Stimulated activated naive B cell treated with anti-CD40 and anti-IgM and Interleukin-4, amounts not matched to agents 10 μg/mL and 1 μg/mL and 100 μg/mL, for 72 hours (primary cell): ENCODE data around the gene ANG.
"Not testable (repeated sequence)": the region's sequence is repeated elsewhere in the genome, so short reads cannot be mapped to it uniquely, and the experiment has no call there.

ENCODE experiments used
- ATAC-seq, 2 donors: fragments of 150-1000 bp; cut with Tn5 transposase; replicated peaks; 2 replicates each; pipeline ENCODE4 v1.10.0; 2021; ENCODE audit warnings: moderate library complexity in 1 of 2
- DNase-seq: peaks from one replicate; pipeline ENCODE4 v3.0.0; 2021
- H3K27ac Mint-ChIP-seq: one replicate; pipeline ENCODE4 v1.8.0; 2022; ENCODE audit warnings: mild to moderate bottlenecking, mixed read lengths
- H3K27me3 Mint-ChIP-seq, 2 donors: one replicate each; pipeline ENCODE4 v1.8.0; 2022; ENCODE audit warnings: mixed read lengths in 2 of 2
- H3K36me3 Mint-ChIP-seq, 2 donors: one replicate each; pipeline ENCODE4 v1.8.0; 2022; ENCODE audit warnings: mixed read lengths in 2 of 2, mild to moderate bottlenecking in 1 of 2
- H3K4me1 Mint-ChIP-seq, 2 donors: one replicate each; pipeline ENCODE4 v1.8.0; 2022; ENCODE audit warnings: mixed read lengths in 2 of 2, mild to moderate bottlenecking in 1 of 2
- H3K4me3 Mint-ChIP-seq, 2 donors: one replicate each; pipeline ENCODE4 v1.8.0; 2022; ENCODE audit warnings: mild to moderate bottlenecking in 2 of 2, mixed read lengths in 2 of 2, moderate library complexity in 1 of 2
- H3K9me3 Mint-ChIP-seq, 2 donors: one replicate each; pipeline ENCODE4 v1.8.0; 2022; ENCODE audit warnings: mixed read lengths in 2 of 2, mild to moderate bottlenecking in 1 of 2

ANG gene

GRCh38 chr14:20688167-20688839 is at the start of gene ANG:
Gene ANG (plus strand): TSS chr14:20688764. CDS start chr14:20693565, 4,801 bp downstream.
- H3K36me3 Mint-ChIP-seq: no peaks in the 10 kb centered on the region
- ATAC-seq (no peak), DNase-seq (no peak)
- H3K9me3 Mint-ChIP-seq: no peaks in the 10 kb centered on the region
- H3K4me1 Mint-ChIP-seq: peaks cover 7 to 9% of the 10 kb centered on the region in 2 donors
- H3K27me3 Mint-ChIP-seq: no peaks in the 10 kb centered on the region
- no peak within 1 kb of the TSS for H3K27ac Mint-ChIP-seq
- no peak within 1 kb of the TSS for H3K4me3 Mint-ChIP-seq

- Mint-ChIP-seq H3K9me3 (no peaks in the 10 kb centered on the region), H3K4me3 (no peak within 1 kb of the TSS), H3K27me3 (peaks cover 39 to 49% of the 10 kb centered on the region in 2 donors), H3K4me1 (no peaks in the 10 kb centered on the region), H3K36me3 (no peaks in the 10 kb centered on the region), H3K27ac (no peak within 1 kb of the TSS)
- DNase-seq (no peak), ATAC-seq (no peak)
Measured at GRCh38 chr14:20641591-20641990, 47.0 kb upstream of the ANG start, which contains the start of gene OR6S1. Gene OR6S1 (minus strand): TSS chr14:20641691. CDS start chr14:20641691, 0 bp downstream.

- Mint-ChIP-seq H3K27ac (no peak overlapping the region), H3K36me3 (no peaks in the 10 kb centered on the region), H3K9me3 (no peaks in the 10 kb centered on the region), H3K27me3 (peaks cover 39 to 46% of the 10 kb centered on the region in 2 donors), H3K4me1 (no peaks in the 10 kb centered on the region), H3K4me3 (no peak overlapping the region)
- ATAC-seq (no peak), DNase-seq (no peak)
Measured at GRCh38 chr14:20642182-20642581, 46.4 kb upstream of the ANG start.

- not testable (repeated sequence) for DNase-seq, H3K4me3 Mint-ChIP-seq, H3K36me3 Mint-ChIP-seq, H3K27ac Mint-ChIP-seq, H3K9me3 Mint-ChIP-seq, H3K4me1 Mint-ChIP-seq, ATAC-seq
- H3K27me3 Mint-ChIP-seq: peaks cover 39 to 46% of the 10 kb centered on the region in 2 donors
Measured at GRCh38 chr14:20642755-20643154, 45.8 kb upstream of the ANG start.

- H3K36me3 Mint-ChIP-seq: no peaks in the 10 kb centered on the region
- H3K27ac Mint-ChIP-seq: no peak overlapping the region
- H3K4me1 Mint-ChIP-seq: no peaks in the 10 kb centered on the region
- peaks cover 39 to 54% of the 10 kb centered on the region in 2 donors for H3K27me3 Mint-ChIP-seq
- no peaks in the 10 kb centered on the region for H3K9me3 Mint-ChIP-seq
- H3K4me3 Mint-ChIP-seq: no peak overlapping the region
- DNase-seq (no peak), ATAC-seq (no peak)
Measured at GRCh38 chr14:20644520-20644919, 44.0 kb upstream of the ANG start.

- Mint-ChIP-seq H3K9me3 (no peaks in the 10 kb centered on the region), H3K27me3 (peaks cover 39 to 56% of the 10 kb centered on the region in 2 donors)
- ATAC-seq: no peak
Measured at GRCh38 chr14:20645481-20645880, 43.1 kb upstream of the ANG start.

GRCh38 chr14:20652996-20653975 is 35.3 kb upstream of the ANG start:
- ATAC-seq: peak; percentile 67 to 80
- peak overlapping the region; percentile 82 for H3K27ac Mint-ChIP-seq
- peaks cover 53 to 69% of the 10 kb centered on the region in 2 donors for H3K27me3 Mint-ChIP-seq
- no peaks in the 10 kb centered on the region for H3K36me3 Mint-ChIP-seq
- peaks cover 19 to 20% of the 10 kb centered on the region in 2 donors for H3K4me1 Mint-ChIP-seq
- peak overlapping the region; percentile 35 to 69 for H3K4me3 Mint-ChIP-seq
- DNase-seq: peak; percentile 45
- no peaks in the 10 kb centered on the region for H3K9me3 Mint-ChIP-seq

More at GRCh38 chr14:20645481-20645880, 43.1 kb upstream of the ANG start:
- Mint-ChIP-seq H3K4me1 (no peaks in the 10 kb centered on the region), H3K4me3 (no peak overlapping the region), H3K27ac (no peak overlapping the region), H3K36me3 (no peaks in the 10 kb centered on the region)
- no peak for DNase-seq

- Mint-ChIP-seq H3K9me3 (no peaks in the 10 kb centered on the region), H3K4me3 (no peak overlapping the region), H3K27ac (no peak overlapping the region), H3K27me3 (peaks cover 65 to 72% of the 10 kb centered on the region in 2 donors), H3K36me3 (no peaks in the 10 kb centered on the region), H3K4me1 (peaks cover 19 to 20% of the 10 kb centered on the region in 2 donors)
- ATAC-seq (no peak), DNase-seq (no peak)
Measured at GRCh38 chr14:20655851-20656250, 32.7 kb upstream of the ANG start.

GRCh38 chr14:20656274-20656673 is 32.3 kb upstream of the ANG start:
- Mint-ChIP-seq H3K27me3 (peaks cover 65 to 72% of the 10 kb centered on the region in 2 donors), H3K4me1 (peaks cover 19 to 20% of the 10 kb centered on the region in 2 donors), H3K27ac (no peak overlapping the region), H3K4me3 (no peak overlapping the region), H3K9me3 (no peaks in the 10 kb centered on the region), H3K36me3 (no peaks in the 10 kb centered on the region)
- ATAC-seq: no peak
- no peak for DNase-seq

GRCh38 chr14:20657216-20658211 is 31.1 kb upstream of the ANG start:
- H3K4me1 Mint-ChIP-seq: peaks cover 21 to 23% of the 10 kb centered on the region in 2 donors
- H3K36me3 Mint-ChIP-seq: no peaks in the 10 kb centered on the region
- H3K9me3 Mint-ChIP-seq: no peaks in the 10 kb centered on the region
- ATAC-seq (peak in 1 of 2 donors; percentile 29), DNase-seq (no peak)
- no peak overlapping the region for H3K4me3 Mint-ChIP-seq
- H3K27me3 Mint-ChIP-seq: peaks cover 61 to 68% of the 10 kb centered on the region in 2 donors
- H3K27ac Mint-ChIP-seq: no peak overlapping the region

- peaks cover 22 to 26% of the 10 kb centered on the region in 2 donors for H3K4me1 Mint-ChIP-seq
- ATAC-seq: no peak
- H3K27me3 Mint-ChIP-seq: peaks cover 56 to 61% of the 10 kb centered on the region in 2 donors
- no peaks in the 10 kb centered on the region for H3K36me3 Mint-ChIP-seq
- H3K4me3 Mint-ChIP-seq: no peak overlapping the region
- H3K27ac Mint-ChIP-seq: no peak overlapping the region
- H3K9me3 Mint-ChIP-seq: no peaks in the 10 kb centered on the region
- no peak for DNase-seq
Measured at GRCh38 chr14:20658246-20658645, 30.3 kb upstream of the ANG start.

GRCh38 chr14:20659336-20659735 is 29.2 kb upstream of the ANG start:
- peaks cover 22 to 27% of the 10 kb centered on the region in 2 donors for H3K4me1 Mint-ChIP-seq
- ATAC-seq: no peak
- no peak overlapping the region for H3K4me3 Mint-ChIP-seq

GRCh38 chr14:20659813-20660395 is 28.7 kb upstream of the ANG start:
- peaks cover 42 to 44% of the 10 kb centered on the region in 2 donors for H3K27me3 Mint-ChIP-seq
- H3K4me3 Mint-ChIP-seq: no peak overlapping the region
- peaks cover 20 to 28% of the 10 kb centered on the region in 2 donors for H3K4me1 Mint-ChIP-seq
- no peak overlapping the region for H3K27ac Mint-ChIP-seq
- no peaks in the 10 kb centered on the region for H3K36me3 Mint-ChIP-seq
- ATAC-seq (no peak), DNase-seq (no peak)
- H3K9me3 Mint-ChIP-seq: no peaks in the 10 kb centered on the region

More at GRCh38 chr14:20659336-20659735, 29.2 kb upstream of the ANG start:
- H3K9me3 Mint-ChIP-seq: no peaks in the 10 kb centered on the region
- H3K36me3 Mint-ChIP-seq: no peaks in the 10 kb centered on the region
- H3K27me3 Mint-ChIP-seq: peaks cover 45 to 50% of the 10 kb centered on the region in 2 donors
- no peak for DNase-seq
- no peak overlapping the region for H3K27ac Mint-ChIP-seq
